Endodermal cell (in vitro differentiated cells): ENCODE results near the gene CEBPG. TPM values are rescaled to one million over a fixed set of nuclear protein-coding genes. Genes with fewer than 3 reads are reported as not detected.

Experiments used
- DNase-seq: peaks from one replicate; pipeline ENCODE4 v3.0.0-alpha.2; 2017
- H3K27ac ChIP-seq: 2 replicates; pipeline ENCODE4 v1.5.1; 2013; ENCODE audit warnings: mild to moderate bottlenecking, low read depth, low read length, moderate library complexity
- H3K27me3 ChIP-seq: 2 replicates; pipeline ENCODE4 v1.6.1; 2013; ENCODE audit warnings: mild to moderate bottlenecking, low read length, moderate library complexity; ENCODE audit not compliant: insufficient read depth, control insufficient read depth, poor library complexity, severe bottlenecking
- H3K36me3 ChIP-seq: 2 replicates; pipeline ENCODE4 v1.7.0; 2013; ENCODE audit warnings: mild to moderate bottlenecking, low read length, moderate library complexity; ENCODE audit not compliant: control insufficient read depth, insufficient read depth
- H3K4me1 ChIP-seq: one replicate; pipeline ENCODE4 v1.7.0; 2013; ENCODE audit warnings: low read length; ENCODE audit not compliant: control insufficient read depth, insufficient read depth
- H3K4me3 ChIP-seq: 2 replicates; pipeline ENCODE4 v1.5.1; 2013; ENCODE audit warnings: mild to moderate bottlenecking, low read length, moderate library complexity
- H3K9ac ChIP-seq: 2 replicates; pipeline ENCODE4 v1.6.1; 2013; ENCODE audit warnings: mild to moderate bottlenecking, low read length, moderate library complexity; ENCODE audit not compliant: poor library complexity, severe bottlenecking; ENCODE audit errors: extremely low read depth
- H3K9me3 ChIP-seq: 2 replicates; pipeline ENCODE4 v1.6.1; 2013; ENCODE audit warnings: mild to moderate bottlenecking, low read length, moderate library complexity; ENCODE audit not compliant: control insufficient read depth
- H3K27ac Mint-ChIP-seq: 2 replicates; pipeline ENCODE4 v1.8.0; 2020; ENCODE audit warnings: mixed read lengths
- H3K27me3 Mint-ChIP-seq: 2 replicates; pipeline ENCODE4 v1.8.0; 2021; ENCODE audit warnings: mild to moderate bottlenecking, mixed read lengths; ENCODE audit not compliant: insufficient read depth
- H3K36me3 Mint-ChIP-seq: 2 replicates; pipeline ENCODE4 v1.8.0; 2020; ENCODE audit warnings: low read depth, mixed read lengths
- H3K4me1 Mint-ChIP-seq: 2 replicates; pipeline ENCODE4 v1.8.0; 2020; ENCODE audit warnings: mixed read lengths
- H3K4me3 Mint-ChIP-seq: 2 replicates; pipeline ENCODE4 v1.8.0; 2020; ENCODE audit warnings: mild to moderate bottlenecking, moderate library complexity, mixed read lengths
- H3K9me3 Mint-ChIP-seq: 2 replicates; pipeline ENCODE4 v1.8.0; 2020; ENCODE audit warnings: mild to moderate bottlenecking, mixed read lengths
- WGBS, 2 experiments: methylation state at CpG; one replicate each; pipeline versions ENCODE4 v1.1.5 to v1.1.7; 2013; ENCODE audit warnings: missing lambda C conversion rate in 2 of 2, mixed read lengths in 1 of 2; ENCODE audit not compliant: insufficient coverage in 1 of 2, insufficient read length in 1 of 2; 5-methylcytosine and 5-hydroxymethylcytosine counted together
- total RNA-seq, 2 donors: library from RNA; stranded (reverse); fragmentation: NEBNext Ultra II Directional in 1 of 2; extraction: Animal tissue kit (Norgen Biotek cat#: 25700) in 1 of 2; gene quantifications; 2 replicates in 1 of 2; 3 replicates in 1 of 2; pipeline ENCODE4 v1.2.1, GENCODE V29; 2021
- TF ChIP-seq, protein P1 (sequence below): fragments of 200-600 bp; sonication (generic); conservative IDR thresholded peaks from 2 replicates; pipeline ENCODE4 v1.5.0; 2021; ENCODE audit warnings: antibody characterized with exemption, mild to moderate bottlenecking

The CEBPG gene
- total RNA-seq, 2 donors from 2014 or later = 31.9 to 33.8 TPM

DNA sequence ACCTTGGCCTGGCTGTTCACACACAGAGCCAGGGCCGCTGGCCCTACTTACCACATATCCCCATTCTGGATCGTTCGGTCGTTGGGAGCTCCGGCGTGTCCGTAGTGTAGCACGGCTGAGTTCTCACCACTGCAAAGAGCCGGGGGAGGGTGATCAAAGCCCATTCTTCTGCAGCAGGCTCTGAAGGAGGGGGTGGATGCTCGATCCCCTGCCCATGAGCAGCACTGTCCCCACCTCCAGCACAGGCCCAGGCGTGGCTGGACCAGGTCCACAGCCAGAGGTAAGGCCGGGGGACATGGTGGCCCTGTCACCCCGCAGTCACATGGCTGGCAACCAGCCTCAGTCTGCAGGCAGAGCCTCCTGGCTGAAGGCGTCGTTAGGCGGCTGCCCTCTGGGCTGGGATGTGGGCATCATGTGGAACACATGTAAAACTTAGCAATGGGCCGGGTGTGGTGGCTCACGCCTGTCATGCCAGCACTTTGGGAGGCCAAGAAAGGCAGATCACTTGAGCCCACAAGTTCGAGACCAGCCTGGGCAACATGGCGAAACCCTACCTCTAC, 38.2 kb downstream of the CEBPG start:
- Mint-ChIP-seq H3K36me3 (no peaks in the 10 kb centered on the region), H3K4me3 (no peak overlapping the region), H3K9me3 (no peaks in the 10 kb centered on the region), H3K27ac (no peak overlapping the region), H3K4me1 (peaks cover under 1% of the 10 kb centered on the region), H3K27me3 (no peaks in the 10 kb centered on the region)
- Histone ChIP-seq H3K36me3 (no peaks in the 10 kb centered on the region), H3K9ac (no peak overlapping the region), H3K4me3 (no peak overlapping the region), H3K27ac (no peak overlapping the region), H3K27me3 (no peaks in the 10 kb centered on the region), H3K9me3 (no peaks in the 10 kb centered on the region), H3K4me1 (peaks cover under 1% of the 10 kb centered on the region)
- WGBS, 2 experiments = 93 to 96% methylated on average over 12 to 20 of the region's 20 CpGs
- TF ChIP-seq, protein P1, sequence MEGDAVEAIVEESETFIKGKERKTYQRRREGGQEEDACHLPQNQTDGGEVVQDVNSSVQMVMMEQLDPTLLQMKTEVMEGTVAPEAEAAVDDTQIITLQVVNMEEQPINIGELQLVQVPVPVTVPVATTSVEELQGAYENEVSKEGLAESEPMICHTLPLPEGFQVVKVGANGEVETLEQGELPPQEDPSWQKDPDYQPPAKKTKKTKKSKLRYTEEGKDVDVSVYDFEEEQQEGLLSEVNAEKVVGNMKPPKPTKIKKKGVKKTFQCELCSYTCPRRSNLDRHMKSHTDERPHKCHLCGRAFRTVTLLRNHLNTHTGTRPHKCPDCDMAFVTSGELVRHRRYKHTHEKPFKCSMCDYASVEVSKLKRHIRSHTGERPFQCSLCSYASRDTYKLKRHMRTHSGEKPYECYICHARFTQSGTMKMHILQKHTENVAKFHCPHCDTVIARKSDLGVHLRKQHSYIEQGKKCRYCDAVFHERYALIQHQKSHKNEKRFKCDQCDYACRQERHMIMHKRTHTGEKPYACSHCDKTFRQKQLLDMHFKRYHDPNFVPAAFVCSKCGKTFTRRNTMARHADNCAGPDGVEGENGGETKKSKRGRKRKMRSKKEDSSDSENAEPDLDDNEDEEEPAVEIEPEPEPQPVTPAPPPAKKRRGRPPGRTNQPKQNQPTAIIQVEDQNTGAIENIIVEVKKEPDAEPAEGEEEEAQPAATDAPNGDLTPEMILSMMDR = no peak
- no peak for DNase-seq

DNA sequence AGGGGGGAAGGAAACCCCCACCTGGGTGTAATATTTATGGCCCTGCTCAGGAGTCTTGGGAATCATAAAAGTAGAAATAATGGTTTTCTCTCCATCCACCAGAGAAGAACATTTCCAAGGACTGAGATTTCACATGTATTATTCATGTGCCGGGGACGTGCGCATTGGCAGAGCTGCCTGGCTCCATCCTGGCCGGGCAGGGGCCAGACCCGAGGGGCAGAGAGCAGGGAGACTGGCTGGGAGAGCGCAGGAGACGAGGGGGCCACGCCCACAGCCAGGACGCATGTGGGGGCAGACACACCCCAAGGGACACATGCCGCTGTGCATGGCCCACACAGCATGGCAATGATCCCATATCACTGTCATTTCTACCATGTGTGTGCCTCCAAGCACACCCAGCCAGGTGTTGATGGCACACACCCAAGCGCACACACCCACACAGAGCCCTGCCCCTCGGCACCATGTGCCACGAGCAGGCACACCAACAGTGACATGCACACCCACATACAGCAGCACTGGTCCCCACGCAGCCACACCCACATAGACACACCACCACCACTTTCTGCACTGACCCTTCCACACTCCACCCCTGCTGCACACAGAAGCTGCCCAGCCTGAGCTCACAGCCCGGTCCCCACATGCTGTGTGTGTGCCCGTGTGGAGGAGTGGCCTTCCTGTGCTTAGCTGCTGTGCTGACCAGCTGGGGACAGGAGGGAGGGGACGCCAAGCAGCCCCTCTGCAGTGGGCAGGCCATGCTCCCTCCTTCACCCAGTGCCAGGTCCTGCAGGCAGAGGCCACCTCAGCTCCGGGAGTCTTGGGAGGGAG, 39.3 kb downstream of the CEBPG start:
- no peaks in the 10 kb centered on the region for H3K9me3 ChIP-seq
- Mint-ChIP-seq H3K4me1 (no peaks in the 10 kb centered on the region), H3K9me3 (no peaks in the 10 kb centered on the region), H3K4me3 (no peak overlapping the region), H3K36me3 (no peaks in the 10 kb centered on the region), H3K27me3 (no peaks in the 10 kb centered on the region), H3K27ac (no peak overlapping the region)
- H3K27me3 ChIP-seq = no peaks in the 10 kb centered on the region
- no peak for DNase-seq
- H3K9ac ChIP-seq = no peak overlapping the region
- WGBS, 2 experiments = 90 to 97% methylated on average over 7 to 18 of the region's 18 CpGs
- TF ChIP-seq, protein P1 = no peak
- H3K4me1 ChIP-seq = no peaks in the 10 kb centered on the region
- no peaks in the 10 kb centered on the region for H3K36me3 ChIP-seq
- H3K27ac ChIP-seq = no peak overlapping the region
- H3K4me3 ChIP-seq = no peak overlapping the region

DNA sequence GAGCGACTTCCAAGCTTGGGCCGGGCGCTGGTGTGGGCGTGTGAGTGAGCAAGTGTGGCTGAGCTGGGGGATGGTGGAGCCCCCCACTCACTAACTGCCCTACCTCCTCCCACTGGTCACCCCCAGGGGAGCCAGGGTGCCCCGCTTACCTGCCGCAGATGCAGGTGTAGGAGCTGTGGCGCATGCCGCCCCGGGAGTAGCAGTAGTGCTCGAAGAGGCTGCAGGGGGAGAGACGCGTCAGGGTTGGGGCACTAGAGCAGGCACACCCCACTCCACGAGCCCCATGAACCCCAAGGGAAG, 39.9 kb downstream of the CEBPG start:
- H3K4me1 Mint-ChIP-seq = no peaks in the 10 kb centered on the region
- no peak overlapping the region for H3K4me3 Mint-ChIP-seq
- H3K36me3 Mint-ChIP-seq = no peaks in the 10 kb centered on the region
- H3K27me3 Mint-ChIP-seq = no peaks in the 10 kb centered on the region
- no peaks in the 10 kb centered on the region for H3K27me3 ChIP-seq
- H3K36me3 ChIP-seq = no peaks in the 10 kb centered on the region
- no peak overlapping the region for H3K27ac ChIP-seq
- no peak overlapping the region for H3K9ac ChIP-seq
- H3K27ac Mint-ChIP-seq = no peak overlapping the region
- H3K9me3 ChIP-seq = no peaks in the 10 kb centered on the region
- H3K4me3 ChIP-seq = no peak overlapping the region
- no peak for DNase-seq
- 94 to 96% methylated on average over 8 to 12 of the region's 13 CpGs for WGBS, 2 experiments
- no peaks in the 10 kb centered on the region for H3K4me1 ChIP-seq
- H3K9me3 Mint-ChIP-seq = no peaks in the 10 kb centered on the region
- TF ChIP-seq, protein P1 = no peak
